Measurements from ENCODE around the gene PTGFRN.
"Not testable (repeated sequence)": the region's sequence is repeated elsewhere in the genome, so short reads cannot be mapped to it uniquely, and the experiment has no call there.

PTGFRN gene

GRCh38 chr1:116945996-116946395 lies 36.3 kb downstream of the PTGFRN start:
- no peak for DNase-seq

- DNase-seq = no peak
Measured at GRCh38 chr1:116947092-116947860, 37.6 kb downstream of the PTGFRN start.

GRCh38 chr1:116948046-116948445 lies 38.3 kb downstream of the PTGFRN start:
- DNase-seq = no peak

- no peak for DNase-seq
Measured at GRCh38 chr1:116948642-116949041, 38.9 kb downstream of the PTGFRN start.

GRCh38 chr1:116949213-116949985 lies 39.7 kb downstream of the PTGFRN start:
- DNase-seq = no peak

- no peak for DNase-seq
Measured at GRCh38 chr1:116950517-116951199, 40.9 kb downstream of the PTGFRN start.

GRCh38 chr1:116951200-116951935 lies 41.7 kb downstream of the PTGFRN start:
- DNase-seq = no peak

GRCh38 chr1:116952738-116953275 lies 43.1 kb downstream of the PTGFRN start:
- DNase-seq = no peak

GRCh38 chr1:116954440-116954839 lies 44.7 kb downstream of the PTGFRN start:
- no peak for DNase-seq

- DNase-seq = no peak
Measured at GRCh38 chr1:116956378-116956777, 46.7 kb downstream of the PTGFRN start.

- no peak for DNase-seq
Measured at GRCh38 chr1:116957646-116958045, 47.9 kb downstream of the PTGFRN start.

GRCh38 chr1:116958110-116958509 lies 48.4 kb downstream of the PTGFRN start:
- no peak for DNase-seq

GRCh38 chr1:116958977-116959376 lies 49.3 kb downstream of the PTGFRN start:
- DNase-seq = no peak

- no peak for DNase-seq
Measured at GRCh38 chr1:116961606-116962005, 51.9 kb downstream of the PTGFRN start.

GRCh38 chr1:116962987-116963639 lies 53.4 kb downstream of the PTGFRN start:
- no peak for DNase-seq

GRCh38 chr1:116966791-116967190 lies 57.1 kb downstream of the PTGFRN start:
- DNase-seq = no peak

- DNase-seq = no peak
Measured at GRCh38 chr1:116968724-116969123, 59.0 kb downstream of the PTGFRN start.

- DNase-seq = no peak
Measured at GRCh38 chr1:116971258-116971860, 61.6 kb downstream of the PTGFRN start.

- no peak for DNase-seq
Measured at GRCh38 chr1:116971965-116972673, 62.4 kb downstream of the PTGFRN start.

- DNase-seq = no peak
Measured at GRCh38 chr1:116972674-116973030, 62.9 kb downstream of the PTGFRN start.

- DNase-seq = not testable (repeated sequence)
Measured at GRCh38 chr1:116980309-116980708, 70.6 kb downstream of the PTGFRN start.
